ENCODE data around the gene SCTR.
A peak's percentile ranks its signal among the peaks of the same experiment; 100 is the strongest.

The SCTR gene

DNA sequence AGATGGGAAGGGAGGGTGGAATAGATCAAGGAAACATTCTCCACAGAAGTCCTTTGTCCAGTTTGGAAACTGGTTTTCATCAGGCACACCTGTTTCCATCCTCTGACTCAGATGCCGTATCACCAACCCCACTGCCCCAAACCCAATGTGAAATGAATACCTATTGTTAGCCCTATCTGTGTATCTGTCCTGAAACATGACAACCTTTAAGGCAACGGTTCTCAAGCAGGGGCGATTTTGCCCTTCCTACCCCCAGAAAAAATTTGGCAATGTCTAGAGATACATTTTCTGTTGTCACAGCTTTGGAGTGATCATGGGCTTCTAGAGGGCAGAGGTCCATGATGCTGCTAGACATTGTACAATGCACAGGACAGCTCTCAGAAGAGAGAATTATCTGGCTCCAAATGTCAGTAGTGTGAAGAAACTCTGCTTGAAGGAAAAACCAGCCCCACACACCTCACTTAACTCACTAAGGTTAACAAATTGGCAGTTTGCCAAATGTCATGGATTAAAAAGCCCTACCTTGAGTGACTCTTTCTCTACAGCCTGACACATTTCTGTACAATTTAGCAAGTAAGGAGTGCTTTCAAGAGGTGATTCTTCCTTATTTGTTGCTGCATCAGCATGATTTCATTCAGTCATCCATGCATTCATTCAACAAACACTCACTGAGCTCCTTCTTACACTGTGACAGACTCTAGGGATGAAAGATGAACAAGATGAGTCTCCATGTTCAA is 3.4 kb downstream of the SCTR start:
- no peak overlapping the region for H3K27ac ChIP-seq (ENCODE audit: low read length)
- no peaks in the 10 kb centered on the region for H3K79me2 ChIP-seq (ENCODE audit: low read length)
- H3K9ac ChIP-seq (ENCODE audit: low read length), result no peak overlapping the region
- no peak for TF ChIP-seq CTCF (IDR thresholded peaks at IDR 0.05; ENCODE audit: low read depth, low read length)
- TF ChIP-seq EZH2phosphoT487 (IDR thresholded peaks at IDR 0.05; ENCODE audit: low read depth), result no peak
- no peaks in the 10 kb centered on the region for H3K36me3 ChIP-seq (replicated peaks; ENCODE audit: low read depth, low read length)
- H3K27me3 ChIP-seq (ENCODE audit: low read depth, low read length), result peaks cover 2% of the 10 kb centered on the region; the same call in 1 of the 2 replicates
- H3K4me3 ChIP-seq (ENCODE audit: low read length), result no peak overlapping the region
- no peak overlapping the region for H3K4me2 ChIP-seq (ENCODE audit: low read length)
- no peak overlapping the region for H2AFZ ChIP-seq (ENCODE audit: low read depth, low read length)
- no peaks in the 10 kb centered on the region for H4K20me1 ChIP-seq (ENCODE audit: insufficient read depth, low read length)
- no peaks in the 10 kb centered on the region for H3K9me3 ChIP-seq (ENCODE audit: insufficient read depth, low read length)
- H3K4me1 ChIP-seq (ENCODE audit: low read length), result 0 out of 2 replicates have a peak, but pooled peaks cover 3% of the 10 kb centered on the region

GRCh38 chr2:119519057-119519408 is 5.2 kb downstream of the SCTR start:
- Histone ChIP-seq H3K36me3 (replicated peaks; ENCODE audit: low read depth, low read length) (no peaks in the 10 kb centered on the region), H3K4me2 (ENCODE audit: low read length) (no peak overlapping the region), H3K9me3 (ENCODE audit: insufficient read depth, low read length) (no peaks in the 10 kb centered on the region), H3K9ac (ENCODE audit: low read length) (no peak overlapping the region), H3K79me2 (ENCODE audit: low read length) (no peaks in the 10 kb centered on the region), H3K27ac (ENCODE audit: low read length) (no peak overlapping the region), H2AFZ (ENCODE audit: low read depth, low read length) (no peak overlapping the region), H3K4me3 (ENCODE audit: low read length) (no peak overlapping the region), H4K20me1 (ENCODE audit: insufficient read depth, low read length) (no peaks in the 10 kb centered on the region), H3K27me3 (ENCODE audit: low read depth, low read length) (peaks cover 13% of the 10 kb centered on the region; the same call in 1 of the 2 replicates), H3K4me1 (ENCODE audit: low read length) (0 out of 2 replicates have a peak, but pooled peaks cover 3% of the 10 kb centered on the region)
- no peak for TF ChIP-seq EZH2phosphoT487 (IDR thresholded peaks at IDR 0.05; ENCODE audit: low read depth)
- no peak for TF ChIP-seq CTCF (IDR thresholded peaks at IDR 0.05; ENCODE audit: low read depth, low read length)

- Histone ChIP-seq H3K9ac (ENCODE audit: low read length) (no peak overlapping the region), H3K79me2 (ENCODE audit: low read length) (no peaks in the 10 kb centered on the region), H3K4me3 (ENCODE audit: low read length) (no peak overlapping the region), H3K4me2 (ENCODE audit: low read length) (no peak overlapping the region), H3K9me3 (ENCODE audit: insufficient read depth, low read length) (no peaks in the 10 kb centered on the region), H3K27me3 (ENCODE audit: low read depth, low read length) (peaks cover 18% of the 10 kb centered on the region), H3K4me1 (ENCODE audit: low read length) (0 out of 2 replicates have a peak, but pooled peaks cover 3% of the 10 kb centered on the region), H2AFZ (ENCODE audit: low read depth, low read length) (no peak overlapping the region), H3K27ac (ENCODE audit: low read length) (no peak overlapping the region), H4K20me1 (ENCODE audit: insufficient read depth, low read length) (no peaks in the 10 kb centered on the region), H3K36me3 (replicated peaks; ENCODE audit: low read depth, low read length) (no peaks in the 10 kb centered on the region)
- TF ChIP-seq CTCF (IDR thresholded peaks at IDR 0.05; ENCODE audit: low read depth, low read length) (no peak), EZH2phosphoT487 (IDR thresholded peaks at IDR 0.05; ENCODE audit: low read depth) (no peak)
Measured at GRCh38 chr2:119518401-119519056, 5.8 kb downstream of the SCTR start.

- Histone ChIP-seq H2AFZ (ENCODE audit: low read depth, low read length) (peak overlapping the region; percentile 58), H3K27ac (ENCODE audit: low read length) (no peak overlapping the region), H3K79me2 (ENCODE audit: low read length) (no peaks in the 10 kb centered on the region), H3K4me2 (ENCODE audit: low read length) (no peak overlapping the region), H3K4me3 (ENCODE audit: low read length) (no peak overlapping the region), H3K36me3 (replicated peaks; ENCODE audit: low read depth, low read length) (no peaks in the 10 kb centered on the region), H4K20me1 (ENCODE audit: insufficient read depth, low read length) (no peaks in the 10 kb centered on the region), H3K27me3 (ENCODE audit: low read depth, low read length) (peaks cover 24% of the 10 kb centered on the region), H3K9me3 (ENCODE audit: insufficient read depth, low read length) (no peaks in the 10 kb centered on the region), H3K4me1 (ENCODE audit: low read length) (0 out of 2 replicates have a peak, but pooled peaks cover 3% of the 10 kb centered on the region), H3K9ac (ENCODE audit: low read length) (no peak overlapping the region)
- TF ChIP-seq CTCF (IDR thresholded peaks at IDR 0.05; ENCODE audit: low read depth, low read length), result peak; percentile 80
- no peak for TF ChIP-seq EZH2phosphoT487 (IDR thresholded peaks at IDR 0.05; ENCODE audit: low read depth)
Measured at GRCh38 chr2:119517433-119517832, 6.8 kb downstream of the SCTR start.
